GM21717 (cell line): ENCODE results near the gene SRRM1.
"Not testable (repeated sequence)": the region's sequence is repeated elsewhere in the genome, so short reads cannot be mapped to it uniquely, and the experiment has no call there.

Experiments used
- ATAC-seq: cut with Tn5 transposase; IDR thresholded peaks from one replicate; pipeline ENCODE4 v1.9.1; 2021; ENCODE audit warnings: mild to moderate bottlenecking, moderate library complexity; ENCODE audit not compliant: unreplicated experiment

SRRM1 gene

DNA sequence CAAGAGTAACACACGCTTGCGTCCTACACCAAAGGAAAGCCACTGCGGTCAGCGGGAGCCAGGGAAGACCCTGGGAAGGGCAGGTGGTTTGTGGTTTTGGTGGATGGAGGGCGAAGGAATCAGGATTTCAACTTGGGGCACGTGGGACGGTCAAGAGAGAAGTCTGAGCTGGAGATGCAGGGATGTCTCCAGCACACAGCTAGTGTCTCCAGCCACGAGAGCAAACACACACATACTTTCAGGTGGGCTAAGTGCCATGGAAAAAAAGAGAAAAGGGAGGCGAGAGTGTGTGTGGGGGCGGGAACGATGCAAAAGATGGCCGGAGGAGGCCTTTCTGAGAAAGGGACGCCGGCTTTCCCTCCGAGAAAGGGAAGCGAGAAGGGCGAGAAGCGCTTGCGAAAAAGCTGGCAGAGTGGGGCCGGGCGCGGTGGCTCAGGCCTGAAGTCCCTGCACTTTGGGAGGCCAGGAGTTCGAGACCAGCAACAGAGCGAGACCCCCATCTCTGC is 1.4 kb upstream of the SRRM1 start:
- no peak for ATAC-seq

DNA sequence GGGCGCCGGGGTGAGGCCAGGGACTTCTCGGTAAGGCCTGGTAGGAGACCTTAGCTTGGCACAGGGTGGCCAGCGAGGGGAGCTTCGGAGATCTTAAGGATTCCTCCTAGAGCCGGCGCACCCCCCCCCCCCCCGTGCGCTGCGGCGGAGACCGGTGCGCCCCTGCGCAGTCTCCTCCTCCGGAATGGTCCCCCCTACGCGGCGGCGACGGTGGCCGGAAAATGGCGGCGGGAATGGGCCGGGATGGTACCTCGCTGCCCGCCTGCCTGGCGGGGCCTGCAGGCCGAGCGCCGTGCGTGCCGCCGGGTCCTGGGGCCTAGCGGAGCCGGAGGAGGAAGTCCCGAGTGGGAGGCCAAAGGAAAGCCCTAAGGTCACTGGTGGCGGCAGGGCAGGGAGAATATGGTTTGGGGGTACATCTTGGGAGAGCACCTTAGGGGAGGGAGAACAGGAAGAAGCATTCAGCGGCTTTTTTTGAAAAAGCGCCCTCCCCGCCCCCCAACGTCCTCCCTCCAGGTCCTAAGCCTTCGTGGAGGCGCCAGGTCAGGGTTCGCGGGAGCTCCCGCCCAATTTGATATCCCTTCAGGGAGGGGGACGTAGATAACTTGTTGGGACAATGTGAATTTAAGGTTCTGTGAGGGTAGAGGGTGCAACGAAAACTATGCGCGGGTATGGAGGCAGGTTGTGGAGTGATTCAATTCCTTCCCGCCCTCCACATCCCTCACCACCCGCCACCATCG is 429 bp downstream of the SRRM1 start:
- ATAC-seq = peak; percentile 24

DNA sequence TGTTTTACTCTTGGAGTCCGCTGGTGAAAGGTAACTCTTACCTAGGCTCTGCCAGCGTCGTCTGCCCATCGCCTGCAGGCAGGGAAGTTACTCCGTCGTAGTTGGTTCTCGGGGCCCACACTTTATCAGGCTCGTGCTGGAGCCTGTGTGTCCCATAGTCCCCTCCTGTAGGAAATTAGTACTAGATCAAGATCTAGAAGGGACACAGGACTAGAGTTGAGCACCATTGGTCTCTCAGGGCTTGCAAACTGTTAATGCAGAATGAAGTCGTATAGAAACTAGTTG is 940 bp downstream of the SRRM1 start:
- no peak for ATAC-seq

DNA sequence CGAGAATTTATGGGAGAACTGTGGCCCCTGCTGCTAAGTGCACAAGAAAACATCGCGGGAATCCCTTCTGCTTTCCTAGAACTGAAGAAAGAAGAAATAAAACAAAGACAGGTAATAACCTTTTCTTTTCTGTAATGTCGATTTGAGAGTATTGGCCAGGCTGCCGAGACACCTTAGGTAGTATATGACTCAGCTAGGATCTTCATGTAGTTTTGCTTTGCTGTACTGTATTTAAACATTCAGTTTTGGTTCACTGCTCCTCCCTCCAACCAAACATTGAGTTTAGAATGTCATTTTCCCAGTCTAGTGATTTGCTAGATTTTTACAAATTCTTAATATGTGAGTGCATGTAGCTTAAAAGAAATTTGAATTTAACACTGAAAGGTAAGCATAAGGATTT is 5.8 kb downstream of the SRRM1 start:
- ATAC-seq = no peak

DNA sequence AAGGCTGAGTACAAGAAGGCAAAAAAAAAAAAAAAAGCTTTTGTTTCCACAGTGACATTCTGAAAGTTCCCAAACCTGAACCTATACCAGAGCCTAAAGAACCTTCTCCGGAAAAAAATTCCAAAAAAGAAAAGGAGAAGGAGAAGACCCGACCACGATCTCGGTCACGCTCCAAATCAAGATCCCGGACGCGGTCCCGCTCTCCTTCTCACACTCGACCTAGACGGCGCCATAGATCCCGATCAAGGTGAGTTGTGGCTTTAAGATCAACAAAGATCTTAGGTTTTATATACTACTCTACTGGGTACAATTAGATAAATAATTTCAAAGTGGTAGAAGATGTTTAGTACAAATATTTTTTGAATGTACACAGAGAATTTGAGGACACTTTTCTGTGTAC is 9.3 kb downstream of the SRRM1 start:
- ATAC-seq = no peak

DNA sequence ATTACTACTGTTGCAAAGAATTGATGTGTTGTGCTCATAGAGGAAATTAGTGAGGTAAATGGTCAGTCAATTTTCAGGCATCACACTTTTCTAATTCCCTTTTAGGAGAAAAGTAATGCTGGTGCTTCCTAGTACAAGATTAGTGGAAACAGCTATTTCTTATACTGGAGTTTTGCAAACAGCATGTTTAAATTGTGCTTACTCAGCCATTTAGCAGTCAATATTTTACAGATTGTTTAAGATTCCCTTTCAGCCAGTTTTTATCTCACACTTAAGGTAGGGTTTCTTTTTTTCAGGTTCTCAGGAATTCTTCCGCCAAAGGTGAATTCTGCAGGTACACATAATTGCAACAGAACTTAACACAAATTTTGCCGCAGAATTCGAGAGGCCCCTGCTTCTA is 10.9 kb downstream of the SRRM1 start:
- no peak for ATAC-seq

DNA sequence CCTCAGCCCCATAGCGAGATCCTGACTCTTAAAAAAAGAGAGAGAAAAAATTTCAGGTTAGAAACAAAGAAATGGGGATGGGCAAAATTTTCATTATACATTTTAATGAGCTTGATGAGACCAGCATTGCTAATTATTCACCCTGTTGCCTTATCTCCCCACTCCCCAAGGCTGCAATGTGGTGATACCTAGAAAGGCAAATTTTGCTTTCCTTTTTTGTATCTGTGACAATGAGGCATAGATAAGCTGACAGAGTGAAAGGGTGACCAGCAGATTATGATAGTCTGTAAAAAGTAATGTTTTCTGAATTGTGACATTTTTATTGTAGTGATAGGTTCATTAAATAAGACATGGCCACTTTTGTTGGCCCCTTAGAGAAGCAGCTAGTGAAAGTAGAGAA is 12.9 kb downstream of the SRRM1 start:
- no peak for ATAC-seq

DNA sequence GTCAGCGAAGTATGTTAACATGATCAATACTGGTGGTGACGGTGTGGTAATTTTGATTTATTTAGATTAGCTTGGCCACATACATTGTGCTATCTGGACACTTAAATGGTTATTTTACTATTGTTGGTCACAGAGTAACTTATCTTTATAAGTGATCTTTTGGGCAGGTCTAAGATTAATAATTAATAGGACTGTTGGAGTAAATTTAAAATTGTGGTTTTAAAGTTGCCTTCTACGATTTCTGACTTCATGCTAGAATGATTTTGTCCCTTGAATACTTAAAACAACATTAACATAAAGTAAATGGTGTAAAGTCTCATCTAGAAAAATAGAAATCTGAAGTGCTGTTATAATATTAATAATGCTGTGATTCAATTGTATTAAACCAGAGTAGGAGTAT is 14.7 kb downstream of the SRRM1 start:
- no peak for ATAC-seq

- ATAC-seq = no peak
These were observed 16.2 kb downstream of the SRRM1 start for GRCh38 chr1:24659166-24659904.

GRCh38 chr1:24659993-24660665 is 17.0 kb downstream of the SRRM1 start:
- ATAC-seq = no peak

GRCh38 chr1:24664507-24665033 is 21.5 kb downstream of the SRRM1 start:
- ATAC-seq = no peak

- ATAC-seq = no peak
These were observed 23.7 kb downstream of the SRRM1 start for GRCh38 chr1:24666794-24667193.

- not testable (repeated sequence) for ATAC-seq
These were observed 28.3 kb downstream of the SRRM1 start for GRCh38 chr1:24671372-24671771.

GRCh38 chr1:24672686-24673085 is 29.6 kb downstream of the SRRM1 start:
- ATAC-seq = not testable (repeated sequence)

DNA sequence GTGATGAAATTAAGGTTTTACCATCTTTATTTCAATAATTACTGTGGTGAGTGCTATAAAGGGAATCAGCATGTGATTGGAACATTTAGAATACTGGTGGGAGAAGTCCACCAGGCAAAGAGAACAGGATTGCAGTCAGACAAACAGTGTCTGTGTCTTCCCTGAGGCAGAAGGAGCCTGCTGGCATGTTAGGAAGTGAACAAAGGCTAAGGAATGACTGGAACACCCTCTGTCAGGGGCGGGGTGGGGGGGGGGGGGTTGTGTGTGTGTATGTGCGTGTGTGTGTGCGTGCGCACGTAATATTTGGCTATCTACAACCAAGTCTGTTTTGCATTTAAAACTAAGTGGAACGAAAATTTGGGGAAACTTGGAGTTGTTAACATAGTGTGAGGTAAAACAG is 30.2 kb downstream of the SRRM1 start:
- ATAC-seq = no peak

- ATAC-seq = not testable (repeated sequence)
These were observed 35.3 kb downstream of the SRRM1 start for GRCh38 chr1:24678421-24678820.

GRCh38 chr1:24679725-24680124 is 36.6 kb downstream of the SRRM1 start:
- no peak for ATAC-seq

GRCh38 chr1:24683713-24684162 is 40.6 kb downstream of the SRRM1 start:
- no peak for ATAC-seq

- ATAC-seq = no peak
These were observed 44.9 kb downstream of the SRRM1 start for GRCh38 chr1:24688033-24688432.

DNA sequence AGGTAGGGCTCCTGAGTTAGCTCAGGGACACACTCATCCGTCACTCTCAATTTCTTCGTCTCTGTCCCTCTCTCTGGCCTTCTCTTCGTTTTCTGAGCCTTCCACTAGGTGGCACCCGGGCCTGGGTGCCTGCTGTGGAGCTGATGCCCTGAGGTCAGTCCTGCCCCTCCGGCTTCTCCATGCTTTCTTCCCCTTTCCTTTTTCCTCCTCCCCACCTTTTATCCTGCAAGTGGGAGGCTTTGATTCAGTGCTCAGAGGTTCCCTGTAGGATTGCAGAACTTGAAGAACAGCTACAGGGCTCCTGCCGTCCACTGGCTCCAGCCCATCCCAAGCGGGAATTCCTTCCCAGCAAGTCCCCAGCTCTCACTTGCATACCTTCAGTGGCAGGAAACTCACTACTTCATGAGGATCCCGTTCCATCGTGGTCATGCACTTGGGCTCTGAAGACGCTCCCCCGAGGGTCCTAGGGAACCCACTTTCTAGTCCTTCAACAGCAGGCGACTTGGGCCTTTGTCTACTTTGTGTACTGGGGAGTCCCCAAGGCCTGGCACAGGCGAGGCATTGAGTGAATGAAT is 45.6 kb downstream of the SRRM1 start:
- ATAC-seq = no peak

GRCh38 chr1:24691051-24691450 is 47.9 kb downstream of the SRRM1 start:
- no peak for ATAC-seq
